Osteoblast (primary cell): ENCODE data around the gene TBXAS1. TPM values are rescaled to one million over a fixed set of nuclear protein-coding genes. Genes with fewer than 3 reads are reported as not detected.

ENCODE experiments used
- DNase-seq: peaks from one replicate; pipeline ENCODE4 v3.0.0; 2011; ENCODE audit warnings: low spot score, mixed read lengths; ENCODE audit not compliant: insufficient read length; ENCODE audit errors: missing footprints
- H2AFZ ChIP-seq: 2 replicates; pipeline ENCODE4 v1.6.0; 2011; ENCODE audit warnings: mild to moderate bottlenecking, low read length
- H3K27ac ChIP-seq: 2 replicates; pipeline ENCODE4 v1.5.1; 2011; ENCODE audit warnings: mild to moderate bottlenecking, low read depth, low read length, moderate library complexity
- H3K27me3 ChIP-seq: 2 replicates; pipeline ENCODE4 v1.6.0; 2012; ENCODE audit warnings: mild to moderate bottlenecking, control low read depth, inconsistent platforms, low read length, moderate library complexity; ENCODE audit not compliant: insufficient read depth
- H3K36me3 ChIP-seq: 2 replicates; pipeline ENCODE4 v1.5.1; 2011; ENCODE audit warnings: mild to moderate bottlenecking, low read length, control low read depth, moderate library complexity; ENCODE audit not compliant: insufficient read depth
- H3K4me1 ChIP-seq: 2 replicates; pipeline ENCODE4 v1.5.1; 2011; ENCODE audit warnings: mild to moderate bottlenecking, low read length, control low read depth, moderate library complexity; ENCODE audit not compliant: insufficient read depth
- H3K4me2 ChIP-seq: 2 replicates; pipeline ENCODE4 v1.6.0; 2011; ENCODE audit warnings: mild to moderate bottlenecking, low read length; ENCODE audit not compliant: insufficient read depth
- H3K4me3 ChIP-seq: fragments of 200-600 bp; sonication (generic); 3 replicates; pipeline ENCODE4 v1.5.1; 2012; ENCODE audit warnings: mild to moderate bottlenecking, low read length, inconsistent platforms; ENCODE audit not compliant: insufficient read depth
- H3K79me2 ChIP-seq: 2 replicates; pipeline ENCODE4 v1.6.0; 2012; ENCODE audit warnings: mild to moderate bottlenecking, low read length, control low read depth, inconsistent platforms; ENCODE audit not compliant: insufficient read depth
- H3K9me3 ChIP-seq: 2 replicates; pipeline ENCODE4 v1.5.1; 2011; ENCODE audit warnings: low read depth, low read length, control low read depth
- H4K20me1 ChIP-seq: 2 replicates; pipeline ENCODE4 v1.6.0; 2012; ENCODE audit warnings: mild to moderate bottlenecking, low read length, control low read depth; ENCODE audit not compliant: insufficient read depth
- CTCF ChIP-seq: IDR thresholded peaks from 2 replicates; pipeline ENCODE4 v1.5.1; 2011; ENCODE audit warnings: mild to moderate bottlenecking, low read depth, low read length, moderate library complexity; ENCODE audit errors: extremely low read depth
- total RNA-seq: library from RNA; depleted of rRNA; stranded (reverse); fragments of >200 nt; gene quantifications from 2 replicates; pipeline ENCODE4 v1.2.3, GENCODE V29; 2012

Gene TBXAS1
- total RNA-seq, 1 donor: 0.72 TPM

GRCh38 chr7:140067052-140067451, 238.0 kb downstream of the TBXAS1 start:
- H2AFZ ChIP-seq: no peak overlapping the region
- no peaks in the 10 kb centered on the region for H4K20me1 ChIP-seq
- no peak overlapping the region for H3K27ac ChIP-seq
- H3K4me1 ChIP-seq: no peaks in the 10 kb centered on the region
- no peak for DNase-seq
- H3K4me3 ChIP-seq: no peak overlapping the region
- H3K27me3 ChIP-seq: no peaks in the 10 kb centered on the region
- no peaks in the 10 kb centered on the region for H3K36me3 ChIP-seq
- TF ChIP-seq CTCF: no peak
- peaks cover 2% of the 10 kb centered on the region for H3K9me3 ChIP-seq
- H3K4me2 ChIP-seq: no peak overlapping the region
- no peaks in the 10 kb centered on the region for H3K79me2 ChIP-seq

- no peak for DNase-seq
- Histone ChIP-seq H2AFZ (no peak overlapping the region), H3K27me3 (no peaks in the 10 kb centered on the region), H4K20me1 (no peaks in the 10 kb centered on the region), H3K79me2 (no peaks in the 10 kb centered on the region), H3K4me2 (no peak overlapping the region), H3K9me3 (peaks cover 2% of the 10 kb centered on the region), H3K27ac (no peak overlapping the region), H3K36me3 (no peaks in the 10 kb centered on the region), H3K4me3 (no peak overlapping the region), H3K4me1 (no peaks in the 10 kb centered on the region)
- TF ChIP-seq CTCF: no peak
Observed at GRCh38 chr7:140068033-140068432, 239.0 kb downstream of the TBXAS1 start.

GRCh38 chr7:140069298-140069949, 240.4 kb downstream of the TBXAS1 start:
- H3K4me1 ChIP-seq: no peaks in the 10 kb centered on the region
- DNase-seq: no peak
- H4K20me1 ChIP-seq: no peaks in the 10 kb centered on the region
- peaks cover 2% of the 10 kb centered on the region for H3K9me3 ChIP-seq
- no peak overlapping the region for H3K4me3 ChIP-seq
- H3K27ac ChIP-seq: no peak overlapping the region
- no peak overlapping the region for H3K4me2 ChIP-seq
- H3K79me2 ChIP-seq: no peaks in the 10 kb centered on the region
- H2AFZ ChIP-seq: no peak overlapping the region
- peaks cover 4% of the 10 kb centered on the region for H3K27me3 ChIP-seq
- TF ChIP-seq CTCF: no peak
- H3K36me3 ChIP-seq: no peaks in the 10 kb centered on the region

Other genes starting within 250 kb of the TBXAS1 start
- 12.7 and 13.3 TPM in 2 replicates for gene HIPK2, start 51.3 kb upstream of the TBXAS1 start, total RNA-seq
- gene PARP12, start 233.7 kb downstream of the TBXAS1 start, total RNA-seq: 15.6 and 26.4 TPM in 2 replicates